Prostate gland (tissue), 2 donors: ENCODE results near the gene CPD. TPM values are rescaled to one million over a fixed set of nuclear protein-coding genes. Genes with fewer than 3 reads are reported as not detected.

Experiments
- DNase-seq: peaks from one replicate; pipeline ENCODE4 v3.0.0-alpha.2; 2019; ENCODE audit warnings: low spot score
- H3K27ac ChIP-seq, 2 donors: fragments of 200-600 bp; sonication (generic); 2 replicates each; pipeline ENCODE4 v1.5.1; 2017 to 2019
- H3K27me3 ChIP-seq: fragments of 200-600 bp; sonication (generic); replicated peaks from 2 replicates; pipeline ENCODE4 v1.5.1; 2019; ENCODE audit not compliant: insufficient read depth
- H3K36me3 ChIP-seq, 2 donors: fragments of 200-600 bp; sonication (generic); 1 replicate in 1 of 2; 2 replicates in 1 of 2; pipeline versions ENCODE4 v1.5.1 to v1.8.1; 2017 to 2019
- H3K4me1 ChIP-seq: fragments of 200-600 bp; sonication (generic); replicated peaks from 2 replicates; pipeline ENCODE4 v1.5.1; 2019
- H3K4me3 ChIP-seq, 2 donors: fragments of 200-600 bp; sonication (generic); 2 replicates each; pipeline ENCODE4 v1.5.1; 2017 to 2019
- H3K9me3 ChIP-seq: fragments of 200-600 bp; sonication (generic); 2 replicates; pipeline ENCODE4 v1.5.1; 2017
- POLR2A ChIP-seq: fragments of 450-650 bp; IDR thresholded peaks from one replicate; pipeline ENCODE4 v1.6.1; 2016; ENCODE audit warnings: antibody characterized with exemption, mild to moderate bottlenecking
- POLR2AphosphoS5 ChIP-seq: sonication (generic); formaldehyde crosslinking; IDR thresholded peaks from one replicate; pipeline ENCODE4 v1.6.1; 2017; ENCODE audit warnings: antibody characterized with exemption
- WGBS: methylation state at CpG from one replicate; pipeline ENCODE4 v1.1.5; 2018; 5-methylcytosine and 5-hydroxymethylcytosine counted together
- intact Hi-C: fragments of 100-400 bp; cut with DNase I; formaldehyde crosslinking; loops from one replicate; pipeline ENCODE4 v1.14.2; 2022
- total RNA-seq, 2 donors: library from RNA; depleted of rRNA; stranded (reverse); fragments of >200 nt; gene quantifications; one replicate each; pipeline ENCODE4 v1.1.0, GENCODE V29; 2016
- TF ChIP-seq, protein P1 (sequence below), 4 experiments: fragments of 200-600 bp in 2 of 4; fragments of 450-650 bp in 2 of 4; sonication (generic) in 2 of 4; IDR thresholded peaks; 1 replicate in 3 of 4; 2 replicates in 1 of 4; pipeline ENCODE4 v1.5.1; 2016 to 2019; ENCODE audit warnings: antibody characterized with exemption in 4 of 4, mild to moderate bottlenecking in 2 of 4, moderate library complexity in 2 of 4

CPD gene
- total RNA-seq: 100 to 1,000 TPM; 102 to 126 TPM

DNA sequence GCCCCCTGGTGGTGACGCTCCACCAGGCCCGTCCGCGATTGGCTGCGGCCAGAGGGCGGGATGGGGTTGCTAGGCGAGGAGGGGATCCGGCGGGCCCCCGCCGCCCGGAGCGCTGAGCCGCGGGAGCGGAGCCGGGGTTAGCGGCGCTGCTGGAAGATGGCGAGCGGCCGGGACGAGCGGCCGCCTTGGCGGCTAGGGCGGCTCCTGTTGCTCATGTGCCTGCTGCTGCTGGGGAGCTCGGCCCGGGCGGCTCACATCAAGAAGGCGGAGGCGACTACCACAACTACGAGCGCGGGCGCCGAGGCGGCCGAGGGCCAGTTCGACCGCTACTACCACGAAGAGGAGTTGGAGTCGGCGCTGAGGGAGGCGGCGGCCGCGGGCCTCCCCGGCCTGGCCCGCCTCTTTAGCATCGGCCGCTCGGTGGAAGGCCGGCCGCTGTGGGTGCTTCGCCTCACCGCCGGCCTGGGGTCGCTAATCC, at the start of gene CPD:
Gene CPD, plus strand, starts transcription at position 103 of the 478 bp plus-strand sequence. Its CDS starts 54 bp downstream, at position 157.
- no peaks in the 10 kb centered on the region for H3K27me3 ChIP-seq

DNA sequence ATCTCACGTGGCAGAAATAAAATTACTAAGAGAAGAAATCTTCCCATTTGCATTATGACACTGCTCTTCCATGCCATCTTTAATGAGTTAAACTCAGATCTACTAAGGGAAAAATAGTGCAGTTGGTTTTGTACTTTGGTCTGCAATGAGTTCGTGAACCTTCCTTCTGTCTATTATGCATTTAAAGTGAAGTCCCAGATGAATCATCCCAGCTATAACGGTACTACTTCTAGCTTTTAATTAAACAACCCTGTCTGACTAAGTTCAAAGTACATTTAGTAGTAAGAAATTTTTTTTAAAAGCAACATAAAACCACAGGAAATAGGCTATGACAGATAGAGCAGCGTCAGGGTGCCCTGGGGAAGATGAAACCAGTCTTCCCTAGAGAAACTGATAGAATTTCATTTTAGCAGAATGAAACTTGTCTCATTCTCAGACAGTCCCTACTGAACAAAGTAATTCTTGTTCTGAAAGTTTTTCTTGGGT, 46.6 kb upstream of the CPD start:
- Histone ChIP-seq H3K9me3 (no peaks in the 10 kb centered on the region), H3K27me3 (no peaks in the 10 kb centered on the region), H3K27ac (no peak overlapping the region), H3K4me3 (no peak overlapping the region), H3K36me3 (no peaks in the 10 kb centered on the region), H3K4me1 (peaks cover 10% of the 10 kb centered on the region)
- WGBS: 41% methylated on average over 4 of the region's 4 CpGs
- TF ChIP-seq POLR2AphosphoS5: no peak
- TF ChIP-seq POLR2A: no peak
- TF ChIP-seq, protein P1, sequence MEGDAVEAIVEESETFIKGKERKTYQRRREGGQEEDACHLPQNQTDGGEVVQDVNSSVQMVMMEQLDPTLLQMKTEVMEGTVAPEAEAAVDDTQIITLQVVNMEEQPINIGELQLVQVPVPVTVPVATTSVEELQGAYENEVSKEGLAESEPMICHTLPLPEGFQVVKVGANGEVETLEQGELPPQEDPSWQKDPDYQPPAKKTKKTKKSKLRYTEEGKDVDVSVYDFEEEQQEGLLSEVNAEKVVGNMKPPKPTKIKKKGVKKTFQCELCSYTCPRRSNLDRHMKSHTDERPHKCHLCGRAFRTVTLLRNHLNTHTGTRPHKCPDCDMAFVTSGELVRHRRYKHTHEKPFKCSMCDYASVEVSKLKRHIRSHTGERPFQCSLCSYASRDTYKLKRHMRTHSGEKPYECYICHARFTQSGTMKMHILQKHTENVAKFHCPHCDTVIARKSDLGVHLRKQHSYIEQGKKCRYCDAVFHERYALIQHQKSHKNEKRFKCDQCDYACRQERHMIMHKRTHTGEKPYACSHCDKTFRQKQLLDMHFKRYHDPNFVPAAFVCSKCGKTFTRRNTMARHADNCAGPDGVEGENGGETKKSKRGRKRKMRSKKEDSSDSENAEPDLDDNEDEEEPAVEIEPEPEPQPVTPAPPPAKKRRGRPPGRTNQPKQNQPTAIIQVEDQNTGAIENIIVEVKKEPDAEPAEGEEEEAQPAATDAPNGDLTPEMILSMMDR (IDR thresholded peaks at IDR 0.05): no peak
- no peak for DNase-seq
- intact Hi-C loops: no loop called here

More for the DNA sequence above, at the start of gene CPD:
- Histone ChIP-seq H3K4me1 (peaks cover 8% of the 10 kb centered on the region), H3K4me3 (peak within 1 kb of the TSS; percentile 92 to 94), H3K9me3 (no peaks in the 10 kb centered on the region), H3K36me3 (no peaks in the 10 kb centered on the region), H3K27ac (peak within 1 kb of the TSS; percentile 87 to 88)
- intact Hi-C loops: no loop called here
- 0% methylated on average over 22 of the region's 59 CpGs for WGBS
- TF ChIP-seq POLR2AphosphoS5 (peak; percentile 94), POLR2A (peak; percentile 96)
- TF ChIP-seq, protein P1 (IDR thresholded peaks at IDR 0.05): peak in 3 of 4 experiments; percentile 37 to 60 (median 45)
- peak; percentile 99 for DNase-seq

DNA sequence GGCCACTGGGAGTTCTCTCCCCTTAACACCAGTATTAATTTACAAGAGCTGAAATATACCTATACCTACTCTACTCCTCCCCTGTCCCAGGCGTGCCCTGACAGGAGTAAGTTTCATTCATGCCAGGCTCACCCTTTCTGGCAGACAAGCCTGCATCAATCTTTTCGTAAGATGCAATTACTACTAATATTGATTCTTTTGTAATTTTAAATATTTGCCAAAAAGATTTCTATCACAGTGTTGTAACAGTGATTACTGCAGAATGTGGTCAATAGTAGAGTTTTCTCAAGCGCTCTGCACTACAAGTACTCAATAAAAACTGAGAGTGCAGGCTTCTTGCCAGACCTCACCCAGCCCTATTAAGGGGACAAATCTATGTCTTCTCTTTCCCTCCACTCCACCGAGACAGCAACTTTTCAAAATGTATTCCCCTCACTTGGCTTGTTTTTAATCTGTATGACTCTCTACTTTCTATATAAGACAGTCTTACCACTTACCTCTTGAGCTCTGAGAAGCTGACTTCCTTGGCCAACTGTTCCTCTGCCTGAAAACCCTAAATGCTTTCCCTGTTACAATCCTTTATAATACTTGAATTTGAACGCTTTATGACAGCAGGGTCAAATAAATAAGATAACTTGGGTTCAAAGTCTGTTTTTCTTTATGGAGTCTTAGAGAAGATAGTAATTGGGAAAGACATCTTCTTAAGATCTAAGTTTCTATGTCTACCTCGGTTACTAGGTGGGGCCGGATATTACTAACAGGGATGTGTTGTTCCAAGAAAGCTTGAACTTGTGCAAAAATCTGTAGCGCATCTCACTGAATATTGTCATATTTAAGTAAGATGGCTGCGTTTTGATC, 45.0 kb upstream of the CPD start, which contains the start of gene TMIGD1:
Gene TMIGD1, minus strand, starts transcription at position 555 of the 858 bp plus-strand sequence. CDS start 1,924 bp downstream, outside the sequence.
- intact Hi-C loops: no loop called here
- H3K4me1 ChIP-seq: peaks cover 10% of the 10 kb centered on the region
- no peaks in the 10 kb centered on the region for H3K36me3 ChIP-seq
- 59% methylated on average over 9 of the region's 9 CpGs for WGBS
- peak; percentile 49 for TF ChIP-seq POLR2AphosphoS5
- no peak for TF ChIP-seq POLR2A
- no peak within 1 kb of the TSS for H3K4me3 ChIP-seq
- peak; percentile 53 for DNase-seq
- H3K27ac ChIP-seq: no peak within 1 kb of the TSS
- H3K9me3 ChIP-seq: no peaks in the 10 kb centered on the region
- H3K27me3 ChIP-seq: no peaks in the 10 kb centered on the region

DNA sequence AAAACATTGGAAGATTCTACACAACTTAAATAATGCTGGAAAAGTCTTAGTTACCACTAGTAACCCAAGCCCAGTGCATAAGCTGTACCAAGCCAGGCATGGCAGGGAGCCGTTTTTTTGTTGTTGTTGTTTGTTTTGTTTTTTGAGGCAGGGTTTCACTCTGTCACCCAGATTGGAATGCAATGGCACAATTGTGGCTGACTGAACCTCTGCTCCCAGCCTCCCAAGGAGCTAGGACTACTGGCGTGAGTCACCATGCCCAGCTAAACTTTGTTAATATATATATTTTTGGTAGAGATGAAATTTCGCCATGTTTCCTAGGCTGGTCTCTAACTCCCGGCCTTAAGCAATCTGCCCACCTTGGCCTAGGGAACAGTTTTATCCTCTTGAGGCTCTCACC, 44.3 kb upstream of the CPD start:
- 86% methylated on average over 4 of the region's 4 CpGs for WGBS
- Histone ChIP-seq H3K36me3 (no peaks in the 10 kb centered on the region), H3K9me3 (no peaks in the 10 kb centered on the region), H3K27me3 (no peaks in the 10 kb centered on the region), H3K4me3 (no peak overlapping the region), H3K27ac (no peak overlapping the region), H3K4me1 (peaks cover 10% of the 10 kb centered on the region)
- intact Hi-C loops: no loop called here
- DNase-seq: no peak
- TF ChIP-seq, protein P1 (IDR thresholded peaks at IDR 0.05): no peak
- TF ChIP-seq POLR2A (no peak), POLR2AphosphoS5 (no peak)

DNA sequence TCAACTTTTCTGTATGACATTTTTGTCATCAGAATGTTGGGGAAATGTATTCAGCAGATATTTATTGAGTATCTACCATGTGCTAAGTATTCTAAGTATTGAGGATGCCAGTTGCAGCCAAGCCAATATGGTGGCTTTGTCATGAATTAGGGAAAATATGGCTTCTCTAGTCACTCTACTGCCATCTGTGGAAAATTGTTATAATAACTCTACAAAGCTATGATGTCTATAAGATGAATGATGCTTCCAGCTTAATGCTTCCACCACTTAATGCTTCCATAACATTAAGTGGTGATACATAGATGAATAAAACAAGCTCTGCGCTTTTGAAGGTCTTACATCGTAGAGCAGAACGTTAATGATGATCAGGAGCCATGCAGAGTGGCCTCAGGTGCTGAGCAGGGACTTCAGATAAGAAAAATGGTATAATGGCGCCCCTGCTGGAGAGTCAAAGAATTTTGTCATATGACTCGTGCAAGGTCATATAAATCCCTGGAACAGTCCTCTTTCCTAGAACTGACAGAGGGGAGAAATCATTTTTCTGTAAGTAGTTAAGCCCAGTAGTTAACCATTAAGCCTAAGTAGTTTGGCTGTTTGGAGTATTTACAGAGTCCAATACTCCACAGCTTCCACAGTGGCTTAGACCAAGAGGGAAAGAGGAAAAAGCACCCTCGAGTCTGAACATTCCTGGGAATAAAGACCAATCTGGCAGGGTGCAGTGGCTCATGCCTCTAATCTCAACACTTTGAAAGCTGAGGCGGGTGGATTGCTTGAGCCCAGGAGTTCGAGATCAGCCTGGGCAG, 42.2 kb upstream of the CPD start:
- no peak overlapping the region for H3K4me3 ChIP-seq
- H3K27me3 ChIP-seq: no peaks in the 10 kb centered on the region
- no peak for TF ChIP-seq POLR2A
- TF ChIP-seq POLR2AphosphoS5: no peak
- TF ChIP-seq, protein P1 (IDR thresholded peaks at IDR 0.05): peak in 3 of 4 experiments; percentile 37 to 61 (median 51)
- no peak for DNase-seq
- WGBS: 63% methylated on average over 8 of the region's 8 CpGs
- H3K4me1 ChIP-seq: peaks cover 10% of the 10 kb centered on the region
- H3K9me3 ChIP-seq: no peaks in the 10 kb centered on the region
- H3K27ac ChIP-seq: no peak overlapping the region
- no peaks in the 10 kb centered on the region for H3K36me3 ChIP-seq
- intact Hi-C loops: no loop called here
